Urothelium cell line (cell line): Measurements from ENCODE around the gene INPP5F.

Experiments used
- DNase-seq: peaks from one replicate; pipeline ENCODE4 v3.0.0; 2011; ENCODE audit warnings: low spot score, mixed read lengths
- FAIRE-seq: peaks from 2 replicates; lab custom pipeline; 2011; peaks lifted over from hg19 to GRCh38; lab: Jason Lieb, UNC

The INPP5F gene, protein sequence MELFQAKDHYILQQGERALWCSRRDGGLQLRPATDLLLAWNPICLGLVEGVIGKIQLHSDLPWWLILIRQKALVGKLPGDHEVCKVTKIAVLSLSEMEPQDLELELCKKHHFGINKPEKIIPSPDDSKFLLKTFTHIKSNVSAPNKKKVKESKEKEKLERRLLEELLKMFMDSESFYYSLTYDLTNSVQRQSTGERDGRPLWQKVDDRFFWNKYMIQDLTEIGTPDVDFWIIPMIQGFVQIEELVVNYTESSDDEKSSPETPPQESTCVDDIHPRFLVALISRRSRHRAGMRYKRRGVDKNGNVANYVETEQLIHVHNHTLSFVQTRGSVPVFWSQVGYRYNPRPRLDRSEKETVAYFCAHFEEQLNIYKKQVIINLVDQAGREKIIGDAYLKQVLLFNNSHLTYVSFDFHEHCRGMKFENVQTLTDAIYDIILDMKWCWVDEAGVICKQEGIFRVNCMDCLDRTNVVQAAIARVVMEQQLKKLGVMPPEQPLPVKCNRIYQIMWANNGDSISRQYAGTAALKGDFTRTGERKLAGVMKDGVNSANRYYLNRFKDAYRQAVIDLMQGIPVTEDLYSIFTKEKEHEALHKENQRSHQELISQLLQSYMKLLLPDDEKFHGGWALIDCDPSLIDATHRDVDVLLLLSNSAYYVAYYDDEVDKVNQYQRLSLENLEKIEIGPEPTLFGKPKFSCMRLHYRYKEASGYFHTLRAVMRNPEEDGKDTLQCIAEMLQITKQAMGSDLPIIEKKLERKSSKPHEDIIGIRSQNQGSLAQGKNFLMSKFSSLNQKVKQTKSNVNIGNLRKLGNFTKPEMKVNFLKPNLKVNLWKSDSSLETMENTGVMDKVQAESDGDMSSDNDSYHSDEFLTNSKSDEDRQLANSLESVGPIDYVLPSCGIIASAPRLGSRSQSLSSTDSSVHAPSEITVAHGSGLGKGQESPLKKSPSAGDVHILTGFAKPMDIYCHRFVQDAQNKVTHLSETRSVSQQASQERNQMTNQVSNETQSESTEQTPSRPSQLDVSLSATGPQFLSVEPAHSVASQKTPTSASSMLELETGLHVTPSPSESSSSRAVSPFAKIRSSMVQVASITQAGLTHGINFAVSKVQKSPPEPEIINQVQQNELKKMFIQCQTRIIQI

DNA sequence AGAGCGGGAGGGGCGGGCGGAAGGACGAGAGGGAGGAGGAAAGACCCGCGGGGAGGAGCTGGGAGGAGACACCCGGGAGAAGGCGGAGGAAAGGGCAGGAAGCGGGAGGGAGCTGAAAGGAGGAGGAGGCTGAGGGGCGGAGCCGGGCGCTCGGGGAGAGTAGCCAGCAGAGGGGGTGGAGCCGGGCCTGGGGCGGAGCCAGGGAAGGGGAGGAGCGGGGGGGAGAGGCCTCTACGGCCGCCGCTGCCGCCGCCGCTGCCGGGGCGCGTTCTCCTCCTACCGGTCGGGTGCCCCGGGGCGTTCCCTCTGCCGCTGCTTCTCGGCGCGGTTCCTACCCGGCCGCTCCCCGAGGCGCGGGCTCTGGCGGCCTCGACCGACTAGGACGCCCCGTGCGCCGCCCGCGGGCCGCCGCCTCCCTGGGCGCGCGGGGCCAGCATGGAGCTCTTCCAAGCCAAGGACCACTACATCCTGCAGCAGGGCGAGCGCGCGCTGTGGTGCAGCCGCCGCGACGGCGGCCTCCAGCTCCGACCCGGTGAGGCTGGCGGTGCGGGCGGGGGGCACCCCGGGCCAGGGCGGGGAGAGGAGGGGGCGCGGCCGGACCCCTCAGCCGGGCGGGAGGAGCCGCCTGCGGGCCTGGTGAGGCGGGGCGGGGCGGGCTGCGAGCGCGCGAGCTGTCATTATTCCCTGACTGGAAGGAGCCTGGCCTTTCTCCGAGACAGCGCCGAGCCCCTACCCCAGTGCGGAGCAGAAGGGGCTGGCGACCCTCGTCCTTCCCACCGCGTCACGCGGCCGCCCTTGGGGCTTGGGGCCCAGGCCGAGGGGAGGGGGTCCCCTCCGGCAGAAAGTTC, at the start of gene INPP5F:
Gene INPP5F (plus strand): TSS at position 223 of the 848 bp plus-strand sequence. CDS start 213 bp downstream, at position 436.
- FAIRE-seq: no peak
- peak; percentile 100 for DNase-seq

DNA sequence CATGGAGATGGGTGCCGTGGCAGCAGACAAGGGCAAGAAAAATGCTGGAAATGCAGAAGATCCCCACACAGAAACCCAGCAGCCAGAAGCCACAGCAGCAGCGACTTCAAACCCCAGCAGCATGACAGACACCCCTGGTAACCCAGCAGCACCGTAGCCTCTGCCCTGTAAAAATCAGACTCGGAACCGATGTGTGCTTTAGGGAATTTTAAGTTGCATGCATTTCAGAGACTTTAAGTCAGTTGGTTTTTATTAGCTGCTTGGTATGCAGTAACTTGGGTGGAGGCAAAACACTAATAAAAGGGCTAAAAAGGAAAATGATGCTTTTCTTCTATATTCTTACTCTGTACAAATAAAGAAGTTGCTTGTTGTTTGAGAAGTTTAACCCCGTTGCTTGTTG, 48.7 kb upstream of the INPP5F start:
- no peak for DNase-seq
- FAIRE-seq: no peak

DNA sequence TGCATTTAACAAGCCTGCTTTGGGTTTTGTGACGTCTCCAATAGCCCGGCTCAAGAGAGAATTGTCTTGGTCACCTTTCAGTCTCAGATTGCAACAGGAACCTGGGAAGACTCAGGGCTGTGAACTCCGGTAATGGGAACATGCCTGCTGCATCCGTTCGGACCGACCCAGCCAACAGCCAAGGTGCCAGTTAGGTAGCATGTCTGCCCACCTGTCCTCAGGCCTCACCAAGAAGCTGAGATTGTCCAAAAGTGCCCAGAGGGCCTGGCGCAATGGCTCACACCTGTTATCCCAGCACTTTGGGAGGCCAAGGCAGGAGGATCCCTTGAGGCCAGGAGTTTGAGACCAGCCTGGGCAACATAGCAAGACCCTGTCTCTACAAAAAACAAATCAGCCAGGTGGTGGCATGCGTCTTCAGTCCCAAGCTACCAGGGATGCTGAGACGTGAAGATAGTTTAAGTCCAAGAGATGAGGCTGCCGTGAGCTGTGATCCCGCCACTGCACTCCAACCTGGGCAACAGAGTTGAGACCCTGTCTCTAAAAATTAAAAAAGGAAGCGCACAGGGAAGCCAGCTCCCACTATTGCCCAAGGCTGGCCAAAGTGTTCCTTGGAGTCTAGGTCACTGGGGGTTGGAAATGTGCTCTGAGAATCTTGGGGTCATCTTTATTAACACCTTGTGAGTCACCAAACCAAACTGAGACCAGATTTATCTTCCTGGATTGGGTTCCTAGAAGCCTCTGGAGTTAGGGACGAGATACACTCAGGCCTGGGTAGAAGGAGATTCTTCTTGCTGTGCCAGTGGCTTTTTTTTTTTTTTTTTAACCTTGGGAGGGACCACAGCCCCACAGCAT, 47.7 kb upstream of the INPP5F start:
- FAIRE-seq: no peak
- DNase-seq: no peak

DNA sequence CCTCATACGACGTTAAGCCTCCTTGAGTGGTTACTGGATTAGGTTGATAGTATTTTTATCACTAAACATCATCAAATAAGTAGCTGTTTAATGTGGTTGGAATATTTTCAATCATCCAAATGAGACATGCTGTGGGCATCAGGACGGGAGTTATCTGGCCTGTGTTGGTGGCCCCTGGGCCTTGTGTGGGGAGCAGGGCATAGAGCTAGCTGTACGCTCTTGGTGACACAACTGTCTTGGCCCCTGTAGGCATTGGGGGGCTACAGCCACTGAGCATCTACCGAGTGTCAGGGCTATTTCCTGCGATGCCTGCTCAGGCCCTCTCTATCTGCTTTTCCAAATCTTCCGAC, 46.4 kb upstream of the INPP5F start:
- no peak for FAIRE-seq
- DNase-seq: no peak

DNA sequence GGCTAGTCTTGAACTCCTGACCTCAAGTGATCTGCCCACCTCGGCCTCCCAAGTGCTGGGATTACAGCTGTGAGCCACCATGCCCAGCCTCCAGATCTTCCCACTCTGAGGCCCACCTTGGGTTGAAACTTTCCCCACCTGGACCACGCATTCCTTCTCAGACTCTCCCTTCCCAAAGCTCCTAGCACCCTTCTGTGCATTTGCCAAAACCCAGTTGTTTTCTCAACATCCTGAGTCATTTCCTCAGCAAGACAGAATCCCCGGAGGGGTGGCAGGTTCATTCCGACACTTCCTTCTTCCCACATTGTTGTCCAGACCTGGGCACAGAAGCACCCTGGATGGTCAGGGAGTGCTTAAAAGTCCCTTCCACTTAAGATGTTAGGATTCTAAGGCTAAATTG, 45.8 kb upstream of the INPP5F start:
- DNase-seq (peak; percentile 66), FAIRE-seq (no peak)

DNA sequence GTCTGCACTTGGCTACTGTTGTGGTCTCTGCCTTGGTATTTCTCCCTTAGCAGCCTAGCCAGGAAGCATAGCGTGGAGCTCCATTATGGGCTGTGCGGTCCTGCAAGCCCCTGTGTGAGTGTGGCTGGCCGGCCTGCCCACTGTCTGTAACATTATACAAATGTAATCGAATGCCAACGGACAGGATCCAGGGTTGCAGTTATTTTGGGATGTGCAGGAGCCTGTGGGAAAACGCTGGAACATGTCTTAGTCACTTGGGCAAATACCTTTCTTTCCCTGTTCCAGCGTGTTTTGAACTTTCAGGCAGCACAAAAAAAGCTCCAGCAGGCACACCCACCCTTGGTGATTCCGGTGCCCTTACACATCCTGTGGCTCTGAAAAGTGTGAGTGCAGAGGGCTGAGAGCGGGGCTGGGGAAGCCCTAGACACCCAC, 45.2 kb upstream of the INPP5F start:
- FAIRE-seq: no peak
- peak; percentile 35 for DNase-seq

DNA sequence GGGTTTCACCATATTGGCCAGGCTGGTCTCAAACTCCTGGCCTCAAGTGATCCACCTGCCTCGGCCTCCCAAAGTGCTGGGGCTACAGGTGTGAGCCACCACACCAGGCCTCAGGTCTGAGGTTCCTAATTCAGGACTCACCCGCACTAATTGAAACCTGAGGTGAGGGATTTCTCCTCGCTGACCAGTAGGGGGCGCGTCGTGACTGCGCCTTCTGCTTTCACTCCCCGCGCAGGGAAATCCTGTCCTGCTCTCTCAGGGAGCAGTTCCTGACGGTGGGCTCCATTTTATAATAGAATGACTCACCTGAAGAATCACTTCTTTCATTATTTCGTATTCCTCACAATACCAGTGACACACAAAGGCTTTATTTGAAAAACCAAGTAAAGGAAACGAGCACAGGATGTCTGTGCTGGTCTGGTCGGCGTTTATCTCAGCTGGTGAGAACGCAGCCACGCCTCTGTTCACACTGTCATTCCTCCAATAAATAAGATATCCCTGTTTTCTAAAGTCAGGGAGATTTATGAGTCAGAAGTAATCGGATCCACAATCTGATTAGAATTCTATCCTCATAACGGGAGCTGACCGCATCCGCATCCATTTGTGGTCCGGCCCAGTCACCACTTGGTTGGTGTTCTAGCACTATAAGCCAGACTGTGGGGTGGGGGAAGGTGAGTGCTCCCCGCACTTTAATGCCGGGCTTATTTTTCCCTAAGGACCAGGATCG, 39.2 kb upstream of the INPP5F start:
- FAIRE-seq: no peak
- peak; percentile 83 for DNase-seq

DNA sequence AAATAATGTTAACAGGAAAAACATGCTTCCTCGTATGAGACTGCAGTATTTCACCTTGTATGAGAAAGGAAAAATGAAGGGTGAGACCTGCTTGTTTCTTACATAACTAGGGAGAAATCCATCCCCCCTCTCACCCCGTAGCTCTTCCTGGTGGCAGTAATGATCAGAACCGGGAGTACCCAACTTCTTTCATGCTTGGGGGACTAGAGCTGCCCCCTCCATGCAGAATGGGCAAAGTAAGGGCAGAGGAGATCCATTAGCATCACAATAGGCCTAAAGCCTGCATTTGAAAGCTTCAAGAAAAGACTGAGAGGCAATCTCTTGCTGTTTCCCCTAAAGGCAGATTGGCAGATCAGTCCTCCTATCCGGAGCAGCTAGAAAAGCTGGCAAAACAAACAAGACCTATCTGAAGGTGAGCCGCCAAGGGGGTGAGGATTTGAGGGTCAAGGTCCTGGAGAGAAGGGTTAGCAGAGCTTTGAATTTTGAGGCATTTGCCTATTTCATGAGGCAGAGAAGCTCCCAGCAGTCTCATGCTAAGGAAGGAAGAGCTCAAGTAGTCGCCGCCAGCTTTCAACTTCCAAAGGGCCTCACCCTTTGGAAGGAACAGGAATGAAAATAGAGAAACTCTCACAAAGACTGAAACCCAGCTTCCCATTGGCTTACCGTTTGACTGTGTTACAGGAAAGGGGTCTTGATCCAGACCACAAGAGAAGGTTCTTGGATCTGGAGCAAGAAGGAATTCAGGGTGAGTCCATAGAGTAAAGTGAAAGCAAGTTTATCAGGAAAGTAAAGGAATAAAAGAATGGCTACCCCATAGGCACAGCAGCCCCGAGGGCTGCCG, 38.4 kb upstream of the INPP5F start:
- FAIRE-seq (no peak), DNase-seq (peak; percentile 20)

DNA sequence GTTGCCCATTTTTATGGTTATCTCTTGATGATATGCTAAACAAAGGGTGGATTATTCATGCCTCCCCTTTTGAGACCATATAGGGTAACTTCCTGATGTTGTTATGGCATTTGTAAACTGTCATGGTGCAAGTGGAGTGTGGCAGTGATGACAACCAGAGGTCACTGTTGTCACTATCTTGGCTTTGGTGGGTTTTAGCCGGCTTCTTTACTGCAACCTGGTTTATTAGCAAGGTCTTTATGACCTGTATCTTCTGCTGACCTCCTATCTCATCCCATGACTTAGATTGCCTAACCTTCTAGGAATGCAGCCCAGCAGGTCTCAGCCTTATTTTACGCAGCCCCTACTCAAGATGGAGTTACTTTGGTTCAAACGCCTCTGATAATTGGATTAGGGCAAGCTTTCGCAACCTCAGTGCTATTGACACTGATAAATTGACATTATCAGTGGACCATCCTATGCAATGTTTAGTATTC, 37.8 kb upstream of the INPP5F start:
- no peak for FAIRE-seq
- DNase-seq: no peak

DNA sequence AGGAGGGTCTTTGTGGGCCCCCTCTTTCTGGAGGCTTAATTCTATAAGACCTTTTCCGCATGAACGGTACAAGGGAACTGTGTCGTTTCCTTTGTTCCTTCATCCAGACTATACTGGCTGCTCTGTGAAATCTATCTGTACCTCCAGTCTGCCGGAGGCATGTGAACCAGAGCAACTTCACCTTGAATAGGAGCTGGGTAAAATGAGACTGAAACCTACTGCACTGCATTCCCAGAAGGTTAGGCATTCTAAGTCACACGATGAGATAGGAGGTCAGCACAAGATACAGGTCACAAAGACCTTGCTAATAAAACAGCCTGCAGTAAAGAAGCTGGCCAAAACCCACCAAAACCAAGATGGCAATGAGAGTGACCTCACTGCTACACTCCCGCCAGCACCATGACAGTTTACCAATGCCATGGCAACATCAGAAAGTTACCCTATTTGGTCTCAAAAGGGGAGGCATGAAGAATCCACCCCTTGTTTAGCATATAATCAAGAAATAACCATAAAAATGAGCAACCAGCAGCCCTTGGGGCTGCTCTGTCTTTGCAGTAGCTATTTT, 36.8 kb upstream of the INPP5F start:
- FAIRE-seq: no peak
- no peak for DNase-seq

DNA sequence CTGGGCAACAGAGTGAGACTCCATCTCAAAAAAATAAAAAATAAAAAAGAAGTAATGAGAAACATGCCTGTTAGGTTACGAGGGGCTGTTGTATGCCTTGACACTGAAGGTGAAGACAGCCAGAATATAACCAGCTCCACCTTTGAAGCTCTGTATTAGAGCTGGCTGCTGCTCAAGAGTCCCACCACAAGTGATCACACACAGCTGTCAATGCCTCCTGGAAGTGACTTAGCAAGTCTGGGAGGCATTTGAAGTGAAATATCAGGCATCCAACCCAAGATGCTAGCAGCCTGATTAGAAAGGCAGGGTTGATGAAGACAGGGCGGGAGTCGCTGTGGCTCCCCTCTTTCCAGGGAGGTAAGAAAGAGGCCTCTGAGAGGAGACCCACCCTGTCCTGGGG, 34.1 kb upstream of the INPP5F start:
- no peak for FAIRE-seq
- no peak for DNase-seq

DNA sequence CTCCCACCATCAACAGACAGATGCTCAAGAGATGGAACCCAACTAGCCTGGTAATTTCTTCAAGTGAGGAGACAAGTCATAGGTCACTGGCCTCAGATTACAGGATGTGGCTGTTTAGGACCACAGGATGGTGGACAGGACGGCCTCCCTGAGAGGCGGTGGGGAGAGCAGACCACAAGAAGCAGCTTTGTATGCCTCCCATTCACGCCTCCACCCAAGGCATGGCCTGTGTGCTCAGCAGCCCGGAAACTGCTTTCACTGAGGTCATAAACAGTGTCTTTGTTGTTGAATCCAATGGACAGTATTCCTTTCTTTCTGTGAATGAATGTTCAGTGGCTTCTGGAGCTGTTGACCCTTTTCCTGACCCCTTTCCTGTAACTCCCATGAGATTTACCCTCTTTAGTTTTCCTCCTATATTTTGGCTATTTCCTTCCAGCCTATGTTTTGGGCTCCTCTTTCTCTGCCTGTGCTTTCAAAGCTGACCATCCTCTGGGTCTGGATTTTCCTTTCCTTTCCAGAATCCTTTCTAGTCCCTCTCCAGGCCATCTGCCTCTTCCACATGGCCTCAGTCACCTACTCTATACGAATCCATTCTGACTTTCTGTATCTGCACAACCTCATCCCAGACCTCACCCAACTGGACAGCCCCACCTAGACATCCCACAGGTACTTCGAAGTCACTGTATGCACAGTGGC, 32.4 kb upstream of the INPP5F start:
- DNase-seq: peak; percentile 27
- no peak for FAIRE-seq

DNA sequence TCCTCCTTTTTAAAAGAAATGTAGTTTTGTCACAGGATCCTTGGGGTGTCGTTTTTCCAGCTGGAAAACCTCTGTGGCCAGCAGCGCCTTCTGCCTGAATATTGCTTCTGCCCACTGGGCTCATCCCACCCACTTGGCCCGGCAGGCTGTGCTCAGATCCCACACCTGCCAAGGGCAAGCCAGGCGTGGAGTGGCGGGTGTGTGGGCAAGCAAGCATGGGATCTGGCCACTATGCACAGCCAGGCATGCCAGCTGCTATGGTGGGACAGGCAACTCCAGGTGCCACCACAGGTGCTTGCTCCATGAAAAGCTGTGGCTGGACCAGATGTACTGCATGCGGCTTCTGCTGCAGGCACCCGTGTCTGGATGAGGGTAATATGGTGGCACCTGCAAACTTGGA, 31.2 kb upstream of the INPP5F start:
- no peak for FAIRE-seq
- no peak for DNase-seq

DNA sequence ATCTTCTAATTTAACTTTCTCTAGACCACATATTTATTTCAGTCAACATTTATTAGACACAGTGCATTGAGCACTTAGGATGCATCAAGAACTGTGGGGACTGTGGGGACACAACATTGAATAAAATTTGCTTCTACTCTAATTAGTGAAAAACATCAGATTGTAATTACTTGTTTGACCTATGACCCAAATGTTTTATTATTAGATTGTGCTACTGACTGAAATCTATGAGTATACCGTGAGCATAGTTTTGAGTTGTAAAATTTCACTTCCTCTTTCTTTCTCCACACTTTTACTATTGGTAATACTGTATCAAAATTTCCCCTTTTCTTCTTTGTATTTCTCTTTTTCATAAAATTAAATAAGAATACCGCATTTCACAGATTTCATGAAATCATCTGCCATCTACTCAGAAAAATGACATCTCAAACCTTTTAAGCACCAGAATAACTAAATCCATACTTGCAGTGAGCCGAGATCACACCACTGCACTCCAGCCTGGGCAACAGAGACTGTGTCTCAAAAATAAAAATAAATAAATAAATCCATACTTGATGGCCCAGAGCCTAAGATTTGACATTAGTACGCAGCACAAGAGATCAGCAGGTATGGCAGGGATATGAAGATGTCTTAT, 25.4 kb upstream of the INPP5F start:
- no peak for FAIRE-seq

DNA sequence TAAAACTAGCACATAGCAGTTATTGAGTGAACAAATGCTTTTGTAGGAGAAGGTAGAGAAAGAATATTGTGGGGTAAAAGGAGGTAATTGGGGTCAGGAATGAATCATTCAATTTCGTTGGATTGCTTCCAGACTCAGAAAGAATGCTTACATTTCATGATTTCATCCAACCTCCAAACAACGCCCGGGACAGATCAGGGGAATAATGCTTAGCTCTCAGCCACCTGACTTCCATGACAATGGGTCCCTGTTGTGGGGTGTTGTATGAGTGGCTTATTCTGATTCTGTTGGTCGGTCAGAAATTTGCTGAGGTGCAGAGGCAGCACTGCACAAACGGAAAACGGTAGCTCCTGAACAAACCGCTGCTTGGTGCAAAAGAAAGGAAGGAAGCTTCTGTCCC, 24.0 kb upstream of the INPP5F start:
- DNase-seq (peak; percentile 42), FAIRE-seq (no peak)

More for the DNA sequence above, 25.4 kb upstream of the INPP5F start:
- no peak for DNase-seq

DNA sequence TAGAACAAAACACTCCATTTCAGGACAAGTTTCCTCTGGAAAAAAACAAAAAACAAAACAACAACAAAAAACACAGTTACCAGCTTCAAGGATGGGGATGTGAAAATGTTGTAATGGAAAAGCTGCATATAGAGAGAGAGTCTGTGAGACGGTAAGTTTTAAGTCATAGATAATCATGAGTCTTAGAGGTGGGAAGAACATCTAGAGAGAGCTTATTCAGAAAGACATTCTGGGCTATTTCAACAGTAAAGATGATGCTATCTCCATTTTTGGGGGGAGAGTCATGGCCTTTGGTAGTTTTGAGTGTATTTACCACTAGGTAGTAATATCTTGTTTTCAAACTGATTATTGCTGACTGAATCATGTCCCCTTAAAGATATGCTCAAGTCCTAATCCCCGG, 23.3 kb upstream of the INPP5F start:
- no peak for FAIRE-seq
- no peak for DNase-seq
